HG03039 (cell line): ENCODE measurements around the gene ZNRF3.

Source experiments
- ATAC-seq: cut with Tn5 transposase; IDR thresholded peaks from one replicate; pipeline ENCODE4 v1.9.1; 2021; ENCODE audit warnings: mild to moderate bottlenecking, moderate library complexity; ENCODE audit not compliant: unreplicated experiment

Gene ZNRF3

DNA sequence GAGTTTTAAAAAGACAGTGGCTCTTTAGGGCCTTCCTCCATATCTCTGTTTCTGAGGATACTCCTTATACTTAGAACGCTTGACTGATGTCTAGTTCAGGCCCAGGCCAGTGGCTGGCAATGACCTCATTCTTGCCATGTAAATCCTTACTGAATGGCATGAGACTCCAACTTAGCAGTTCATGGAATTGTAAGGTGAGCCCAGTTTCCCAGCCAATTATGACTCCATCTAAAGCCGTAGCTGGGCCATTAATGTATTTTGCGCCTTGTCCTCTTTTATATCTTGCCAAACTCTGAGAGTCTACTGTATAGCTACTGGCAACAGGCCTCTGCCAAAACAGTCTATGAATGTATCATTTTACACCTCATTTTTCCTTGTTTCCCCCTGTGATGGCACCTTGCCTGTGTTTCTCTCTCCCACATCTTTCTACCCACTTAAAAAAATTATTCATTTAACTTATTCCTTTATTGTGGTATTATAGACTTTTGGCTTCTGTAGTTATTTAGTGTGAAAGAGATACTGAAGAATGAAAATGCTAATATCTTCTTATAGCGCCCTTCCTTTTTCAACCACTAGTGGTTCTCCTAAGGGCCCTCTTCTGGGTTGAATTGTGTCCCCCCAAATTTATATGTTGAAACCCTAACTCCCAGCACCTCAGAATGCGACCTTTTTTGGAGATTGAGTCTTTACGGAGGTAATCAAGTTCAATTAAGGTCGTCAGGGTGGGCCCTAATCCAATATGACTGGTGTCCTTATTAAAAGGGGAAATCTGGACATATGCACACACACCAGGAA is 67.4 kb downstream of the ZNRF3 start:
- ATAC-seq, result no peak

DNA sequence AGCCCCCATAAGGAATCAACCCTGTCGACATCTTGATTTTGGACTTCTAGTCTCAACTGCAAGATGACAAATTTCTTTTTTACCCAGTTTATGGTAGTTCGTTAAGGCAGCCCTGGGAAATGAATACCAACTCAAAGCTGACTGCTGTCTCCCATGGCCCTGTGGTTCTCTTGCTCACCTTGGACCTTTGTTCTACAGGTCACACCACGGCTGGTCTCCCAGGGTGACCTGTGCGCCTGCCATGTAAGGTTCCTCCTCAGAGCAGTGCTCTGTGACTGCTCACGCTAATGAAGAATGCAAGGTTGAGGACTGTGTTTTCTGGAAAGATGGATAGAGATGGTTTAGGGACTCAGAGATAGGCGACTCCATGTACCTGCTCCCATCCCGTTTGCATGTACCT is 68.2 kb downstream of the ZNRF3 start:
- no peak for ATAC-seq

DNA sequence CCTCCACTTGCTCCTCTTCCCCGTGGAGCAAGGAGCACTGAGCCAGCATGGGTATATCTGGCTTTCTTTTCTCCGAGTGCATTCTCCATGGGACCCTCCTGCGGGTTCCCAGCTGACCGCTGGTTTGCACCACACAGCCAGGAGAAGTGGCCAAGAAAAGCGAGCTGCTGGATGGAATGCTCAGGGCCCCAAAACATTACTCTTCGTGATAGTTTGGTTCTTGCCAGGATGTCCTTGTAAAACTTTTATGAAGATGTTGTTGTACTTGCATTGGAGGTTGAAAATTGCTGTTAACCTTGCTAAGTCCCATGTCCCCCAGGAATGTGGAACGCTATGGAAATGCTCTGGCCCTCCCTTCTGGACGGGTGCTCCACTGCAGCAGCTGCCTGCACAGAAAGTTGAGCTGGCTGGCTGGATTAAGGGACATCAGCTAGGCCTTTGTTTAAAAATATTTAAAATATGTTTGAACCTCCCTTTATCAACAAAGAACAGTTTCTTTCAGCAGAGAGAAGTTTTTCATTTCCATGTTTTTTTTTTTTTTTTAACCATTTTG is 68.7 kb downstream of the ZNRF3 start:
- ATAC-seq, result no peak

DNA sequence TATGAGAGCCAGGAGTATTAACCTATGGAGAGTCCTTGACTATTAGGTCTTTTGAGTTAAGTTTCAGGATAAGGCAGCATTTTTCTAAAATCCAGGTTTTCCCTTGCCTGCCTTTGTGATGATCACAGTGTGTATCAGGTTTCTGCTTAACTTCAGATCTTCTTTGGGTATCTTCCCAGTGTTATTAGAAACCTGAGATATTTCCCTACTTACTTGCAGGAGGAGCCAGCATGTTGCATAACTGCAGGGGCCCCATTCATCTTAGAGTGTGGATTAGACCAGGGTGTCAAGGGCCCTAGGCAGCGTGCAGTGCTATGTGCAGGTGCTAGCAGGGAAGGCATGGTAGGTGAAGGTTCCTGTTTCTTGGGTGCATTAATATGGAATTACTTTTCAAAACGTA is 69.5 kb downstream of the ZNRF3 start:
- ATAC-seq, result no peak

- ATAC-seq, result no peak
These were observed 70.0 kb downstream of the ZNRF3 start for GRCh38 chr22:28953403-28953802.

GRCh38 chr22:28953976-28954880 is 70.9 kb downstream of the ZNRF3 start:
- ATAC-seq, result no peak

- ATAC-seq, result no peak
These were observed 72.4 kb downstream of the ZNRF3 start for GRCh38 chr22:28955817-28956216.

DNA sequence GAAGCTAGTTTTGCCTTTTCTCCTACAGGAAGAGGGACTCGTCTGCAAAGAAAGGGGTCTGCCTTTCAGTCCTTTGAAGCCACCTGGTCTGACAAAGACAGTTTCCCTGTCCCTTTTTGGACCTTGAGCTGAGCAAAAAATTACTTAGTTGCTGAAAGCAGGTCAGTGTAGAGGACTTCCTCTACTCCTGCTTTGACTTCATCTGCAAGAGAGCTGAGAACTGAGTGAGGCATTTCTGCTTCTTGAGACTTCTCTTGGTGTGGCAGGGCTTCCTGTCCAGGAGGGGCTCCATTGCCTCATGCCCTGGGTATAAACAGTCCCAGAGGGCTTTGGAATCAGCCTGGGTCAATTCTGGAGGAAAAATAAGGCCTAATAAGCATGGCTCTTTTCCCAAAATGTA is 73.1 kb downstream of the ZNRF3 start:
- ATAC-seq, result no peak

DNA sequence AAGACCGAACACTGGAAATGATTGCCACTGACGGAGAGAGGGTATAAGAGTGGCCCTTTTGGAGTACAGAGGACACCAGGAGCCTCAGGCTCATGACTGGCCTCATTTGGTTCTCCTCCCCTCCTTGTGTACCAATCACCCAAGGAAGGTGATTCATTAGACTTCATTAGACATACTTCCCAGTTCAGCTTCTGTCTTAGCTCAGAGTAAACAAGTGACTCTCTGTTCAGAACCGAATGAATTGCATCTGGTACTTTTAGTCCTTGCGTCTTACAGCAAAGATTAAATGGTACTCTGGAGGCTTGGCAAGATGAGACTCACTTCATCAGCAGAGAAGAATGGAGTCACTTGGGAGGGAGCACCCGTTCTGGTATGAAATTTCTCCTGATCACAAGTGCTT is 75.2 kb downstream of the ZNRF3 start:
- ATAC-seq, result no peak

GRCh38 chr22:28962042-28962554 is 78.7 kb downstream of the ZNRF3 start:
- no peak for ATAC-seq

DNA sequence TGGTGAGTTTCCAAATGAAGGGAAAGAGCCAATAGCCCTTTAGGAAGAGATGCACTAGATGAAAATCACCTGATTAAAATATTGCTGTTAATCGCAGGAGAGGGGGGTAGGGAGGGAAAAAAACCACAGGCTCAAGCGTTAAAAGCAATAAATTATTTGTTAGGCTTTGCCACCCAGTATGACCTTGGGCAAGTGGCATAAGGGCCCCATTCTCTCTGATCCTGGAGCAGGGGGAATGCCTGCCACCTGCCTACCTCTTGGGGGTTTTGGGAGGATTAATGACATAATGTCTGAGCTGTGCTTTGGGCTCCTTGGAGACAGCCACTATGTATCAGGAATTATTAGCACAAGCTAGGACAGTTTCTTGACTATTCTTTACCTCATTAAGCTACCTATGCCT is 80.0 kb downstream of the ZNRF3 start:
- no peak for ATAC-seq

DNA sequence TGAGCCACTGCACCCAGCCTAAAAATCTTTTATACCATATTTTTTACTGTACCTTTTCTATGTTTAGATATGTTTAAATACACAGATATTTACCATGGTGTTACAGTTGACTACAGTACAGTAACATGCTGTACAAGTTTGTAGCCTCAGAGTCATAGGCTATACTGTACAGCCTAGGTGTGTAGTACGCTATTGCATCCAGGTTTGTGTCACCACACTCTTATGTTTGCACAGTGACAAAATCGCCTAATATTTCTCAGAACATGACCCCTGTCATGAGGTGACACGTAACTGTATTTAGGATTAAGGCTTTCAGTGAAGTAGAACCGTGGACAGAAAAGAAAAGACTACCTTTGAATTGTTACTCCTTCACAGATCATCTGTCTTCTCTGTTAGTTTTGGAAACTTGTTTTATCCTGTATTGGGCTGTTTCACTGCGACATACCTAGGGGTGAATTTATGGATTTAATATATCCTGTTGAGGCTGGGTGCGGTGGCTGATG is 83.8 kb downstream of the ZNRF3 start:
- no peak for ATAC-seq

GRCh38 chr22:28967969-28968368 is 84.6 kb downstream of the ZNRF3 start:
- ATAC-seq, result no peak

GRCh38 chr22:28969401-28970168 is 86.2 kb downstream of the ZNRF3 start:
- no peak for ATAC-seq

- no peak for ATAC-seq
These were observed 90.0 kb downstream of the ZNRF3 start for GRCh38 chr22:28973352-28973751.

- ATAC-seq, result no peak
These were observed 93.7 kb downstream of the ZNRF3 start for GRCh38 chr22:28977060-28977459.

DNA sequence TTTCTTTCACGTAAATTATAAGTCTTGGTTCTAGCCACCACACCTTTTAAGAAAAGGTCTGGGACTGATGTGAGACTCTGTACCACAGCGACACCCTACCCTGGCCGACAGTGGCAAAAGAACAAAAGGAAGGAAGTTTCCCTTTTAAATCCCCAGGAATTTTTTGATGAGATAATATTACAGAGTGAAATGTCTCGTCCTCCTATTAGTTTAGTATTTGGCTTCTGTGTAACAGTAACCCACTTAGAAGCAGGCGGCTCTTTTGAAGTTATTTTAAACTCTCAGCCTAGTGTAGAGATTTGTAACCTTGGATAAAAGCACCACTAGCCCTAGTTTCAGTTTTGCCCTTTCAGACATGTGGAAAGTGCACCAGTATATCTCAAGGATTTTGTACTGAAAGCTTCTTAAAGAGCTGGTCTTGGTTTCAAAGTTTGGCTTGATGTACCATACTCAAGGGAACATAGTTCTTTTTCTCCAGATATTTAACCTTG is 94.2 kb downstream of the ZNRF3 start:
- ATAC-seq, result no peak

- no peak for ATAC-seq
These were observed 94.8 kb downstream of the ZNRF3 start for GRCh38 chr22:28978158-28978557.

- ATAC-seq, result no peak
These were observed 95.8 kb downstream of the ZNRF3 start for GRCh38 chr22:28978863-28979796.
